Gastrocnemius medialis (tissue), 4 donors: Measurements from ENCODE around the gene PFKFB3. TPM values are rescaled to one million over a fixed set of nuclear protein-coding genes. Genes with fewer than 3 reads are reported as not detected.

Experiments used
- ATAC-seq, 2 donors: fragments of 150-250 bp; one replicate each; pipeline ENCODE4 v1.9.1; 2016
- DNase-seq, 2 donors: peaks; one replicate each; pipeline ENCODE4 v3.0.0-alpha.2; 2019
- H3K27ac ChIP-seq, 4 donors: fragments of 200-600 bp; sonication (generic); 1 replicate in 1 of 4; 2 replicates in 3 of 4; pipeline ENCODE4 v1.5.1; 2016 to 2018; ENCODE audit warnings: mild to moderate bottlenecking in 2 of 4, moderate library complexity in 1 of 4
- H3K27me3 ChIP-seq, 3 donors: fragments of 200-600 bp; sonication (generic) in 2 of 3; 1 replicate in 1 of 3; 2 replicates in 2 of 3; pipeline versions ENCODE4 v1.5.1 to v1.6.0; 2016 to 2019; ENCODE audit warnings: mild to moderate bottlenecking in 1 of 3, moderate library complexity in 1 of 3
- H3K36me3 ChIP-seq, 2 donors: fragments of 200-600 bp; sonication (generic) in 1 of 2; one replicate each; pipeline ENCODE4 v1.5.1; 2017 to 2018
- H3K4me1 ChIP-seq, 2 donors: fragments of 200-600 bp; sonication (generic) in 1 of 2; one replicate each; pipeline ENCODE4 v1.5.1; 2016 to 2017; ENCODE audit warnings: mild to moderate bottlenecking in 2 of 2
- H3K4me3 ChIP-seq, 4 donors: fragments of 200-600 bp; sonication (generic) in 3 of 4; 1 replicate in 1 of 4; 2 replicates in 3 of 4; pipeline ENCODE4 v1.5.1; 2016 to 2019; ENCODE audit warnings: mild to moderate bottlenecking in 2 of 4
- H3K9me3 ChIP-seq, 3 donors: fragments of 200-600 bp; sonication (generic) in 2 of 3; 1 replicate in 1 of 3; 2 replicates in 2 of 3; pipeline ENCODE4 v1.5.1; 2016 to 2019
- POLR2A ChIP-seq, 2 donors: fragments of 450-650 bp; IDR thresholded peaks; one replicate each; pipeline ENCODE4 v1.6.1; 2017; ENCODE audit warnings: antibody characterized with exemption in 2 of 2, mild to moderate bottlenecking in 2 of 2, moderate library complexity in 2 of 2
- in situ Hi-C, 4 donors: fragments of 200-750 bp; cut with MboI; loops; one replicate each; pipeline versions ENCODE4 v1.15.0 to v1.8.0; 2017; ENCODE audit warnings: low sequenced_read_pairs in 4 of 4
- intact Hi-C: fragments of 100-400 bp; cut with DNase I; formaldehyde crosslinking; loops from one replicate; pipeline ENCODE4 v1.15.1; 2023; ENCODE audit warnings: low total_unique reads
- total RNA-seq, 4 donors: library from RNA; depleted of rRNA; stranded (reverse); fragments of >200 nt; gene quantifications; one replicate each; pipeline versions ENCODE4 v1.1.0 to v1.2.3, GENCODE V29; 2016
- TF ChIP-seq, protein P1 (sequence below), 5 experiments: fragments of 450-650 bp in 3 of 5; fragments of 200-600 bp in 2 of 5; sonication (generic) in 2 of 5; IDR thresholded peaks in 4 of 5; conservative IDR thresholded peaks in 1 of 5; 1 replicate in 4 of 5; 2 replicates in 1 of 5; pipeline ENCODE4 v1.5.1; 2016 to 2019; ENCODE audit warnings: antibody characterized with exemption in 5 of 5, mild to moderate bottlenecking in 3 of 5, moderate library complexity in 3 of 5

The PFKFB3 gene
- total RNA-seq, 4 donors from 2014 or later, result 218 to 1,159 (median 337) TPM

GRCh38 chr10:6161921-6162320 is 40.8 kb upstream of the PFKFB3 start:
- no peak for TF ChIP-seq POLR2A (IDR thresholded peaks at IDR 0.05)
- TF ChIP-seq, protein P1, sequence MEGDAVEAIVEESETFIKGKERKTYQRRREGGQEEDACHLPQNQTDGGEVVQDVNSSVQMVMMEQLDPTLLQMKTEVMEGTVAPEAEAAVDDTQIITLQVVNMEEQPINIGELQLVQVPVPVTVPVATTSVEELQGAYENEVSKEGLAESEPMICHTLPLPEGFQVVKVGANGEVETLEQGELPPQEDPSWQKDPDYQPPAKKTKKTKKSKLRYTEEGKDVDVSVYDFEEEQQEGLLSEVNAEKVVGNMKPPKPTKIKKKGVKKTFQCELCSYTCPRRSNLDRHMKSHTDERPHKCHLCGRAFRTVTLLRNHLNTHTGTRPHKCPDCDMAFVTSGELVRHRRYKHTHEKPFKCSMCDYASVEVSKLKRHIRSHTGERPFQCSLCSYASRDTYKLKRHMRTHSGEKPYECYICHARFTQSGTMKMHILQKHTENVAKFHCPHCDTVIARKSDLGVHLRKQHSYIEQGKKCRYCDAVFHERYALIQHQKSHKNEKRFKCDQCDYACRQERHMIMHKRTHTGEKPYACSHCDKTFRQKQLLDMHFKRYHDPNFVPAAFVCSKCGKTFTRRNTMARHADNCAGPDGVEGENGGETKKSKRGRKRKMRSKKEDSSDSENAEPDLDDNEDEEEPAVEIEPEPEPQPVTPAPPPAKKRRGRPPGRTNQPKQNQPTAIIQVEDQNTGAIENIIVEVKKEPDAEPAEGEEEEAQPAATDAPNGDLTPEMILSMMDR (IDR thresholded peaks at IDR 0.05 in 4 of 5, conservative IDR thresholded peaks at IDR 0.05 in 1 of 5), result no peak
- intact Hi-C loops, result loop anchor here (2.0 kb wide), 1 partner anchor 31 kb away; no protein-coding TSS in a partner anchor
- H3K27ac ChIP-seq, result peak overlapping the region; percentile 96 to 99 (median 99)

GRCh38 chr10:6162589-6163356 is 40.0 kb upstream of the PFKFB3 start:
- TF ChIP-seq POLR2A (IDR thresholded peaks at IDR 0.05), result no peak
- TF ChIP-seq, protein P1 (IDR thresholded peaks at IDR 0.05 in 4 of 5, conservative IDR thresholded peaks at IDR 0.05 in 1 of 5), result no peak
- no peaks in the 10 kb centered on the region for H3K36me3 ChIP-seq
- H3K9me3 ChIP-seq, result no peaks in the 10 kb centered on the region
- DNase-seq, result no peak
- peak overlapping the region; percentile 46 to 68 (median 57) for H3K4me3 ChIP-seq
- H3K27ac ChIP-seq, result peak overlapping the region; percentile 96 to 99 (median 99)
- no peaks in the 10 kb centered on the region for H3K27me3 ChIP-seq
- intact Hi-C loops, result loop anchor here (1.0 to 2.0 kb wide), 3 partner anchors 18 to 38 kb away; no protein-coding TSS in a partner anchor
- ATAC-seq, result peak; percentile 1
- in situ Hi-C loops, result loop anchor here in 1 of 4 donors (5.0 kb wide), 1 partner anchor 35 kb away; no protein-coding TSS in a partner anchor
- H3K4me1 ChIP-seq, result peaks cover 29 to 54% of the 10 kb centered on the region in 2 donors

More at GRCh38 chr10:6161921-6162320, 40.8 kb upstream of the PFKFB3 start:
- no peaks in the 10 kb centered on the region for H3K9me3 ChIP-seq
- DNase-seq (no peak), ATAC-seq (no peak)
- H3K27me3 ChIP-seq, result no peaks in the 10 kb centered on the region
- no peaks in the 10 kb centered on the region for H3K36me3 ChIP-seq
- in situ Hi-C loops, result loop anchor here in 1 of 4 donors (5.0 kb wide), 1 partner anchor 35 kb away; no protein-coding TSS in a partner anchor
- peaks cover 27 to 45% of the 10 kb centered on the region in 2 donors for H3K4me1 ChIP-seq
- no peak overlapping the region for H3K4me3 ChIP-seq

DNA sequence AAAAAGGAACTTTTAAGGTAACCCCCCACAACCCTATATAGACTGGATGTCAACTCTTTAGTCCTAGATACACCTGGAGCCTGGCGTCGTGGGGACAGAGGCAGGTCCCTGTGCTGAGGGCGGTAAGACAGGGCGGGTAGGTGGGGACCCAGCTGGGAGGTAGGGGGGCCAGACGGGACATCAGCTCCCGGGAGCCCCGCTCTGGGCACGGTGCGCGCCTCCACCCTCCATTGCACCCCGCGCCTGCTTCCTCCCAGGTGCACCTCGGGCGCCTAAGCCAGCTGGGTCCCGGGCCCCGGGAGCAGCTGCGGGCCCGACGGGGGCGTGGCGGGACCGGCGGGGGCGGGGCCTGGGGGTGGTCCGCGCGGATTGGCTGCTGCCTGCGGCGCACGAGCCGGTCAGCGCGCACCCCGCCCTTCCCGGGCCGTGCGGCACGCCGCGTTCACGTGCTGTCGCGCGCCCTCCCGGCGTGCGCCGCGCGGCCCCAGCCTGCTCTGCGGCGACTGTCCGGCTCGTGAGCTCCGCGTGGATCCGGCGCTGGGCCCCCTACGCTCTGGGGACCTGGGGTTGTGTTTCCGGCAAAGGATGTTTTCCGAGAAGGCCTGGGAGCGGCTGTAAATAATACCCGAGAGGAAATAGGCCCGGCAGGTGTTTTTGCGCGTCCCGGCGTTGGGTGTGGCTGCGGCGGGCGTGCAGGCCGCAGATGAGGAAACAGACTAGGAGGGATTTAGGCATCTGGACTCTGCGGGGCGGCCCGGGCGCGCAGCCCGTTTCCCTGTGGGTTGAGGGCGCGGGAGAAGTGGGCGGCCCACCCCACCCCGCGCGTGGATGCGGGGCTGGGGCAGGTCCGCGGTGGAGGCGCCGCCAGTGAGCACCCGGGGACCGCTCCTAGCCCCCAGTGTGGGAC is 39.1 kb upstream of the PFKFB3 start:
- peaks cover 38 to 62% of the 10 kb centered on the region in 2 donors for H3K4me1 ChIP-seq
- peak overlapping the region; percentile 67 to 79 (median 76) for H3K4me3 ChIP-seq
- DNase-seq (peak; percentile 91 to 96), ATAC-seq (peak; percentile 80 to 86)
- intact Hi-C loops, result loop anchor here (1.0 to 2.0 kb wide), 3 partner anchors 19 to 37 kb away; no protein-coding TSS in a partner anchor
- TF ChIP-seq, protein P1 (IDR thresholded peaks at IDR 0.05 in 4 of 5, conservative IDR thresholded peaks at IDR 0.05 in 1 of 5), result peak in 2 of 5 experiments; percentile 30 to 31
- peak; percentile 83 to 90 for TF ChIP-seq POLR2A (IDR thresholded peaks at IDR 0.05)
- in situ Hi-C loops, result loop anchor here in 1 of 4 donors (5.0 kb wide), 1 partner anchor 34 kb away; no protein-coding TSS in a partner anchor
- no peaks in the 10 kb centered on the region for H3K27me3 ChIP-seq
- H3K9me3 ChIP-seq, result no peaks in the 10 kb centered on the region
- no peaks in the 10 kb centered on the region for H3K36me3 ChIP-seq
- peak overlapping the region; percentile 96 to 99 (median 99) for H3K27ac ChIP-seq

DNA sequence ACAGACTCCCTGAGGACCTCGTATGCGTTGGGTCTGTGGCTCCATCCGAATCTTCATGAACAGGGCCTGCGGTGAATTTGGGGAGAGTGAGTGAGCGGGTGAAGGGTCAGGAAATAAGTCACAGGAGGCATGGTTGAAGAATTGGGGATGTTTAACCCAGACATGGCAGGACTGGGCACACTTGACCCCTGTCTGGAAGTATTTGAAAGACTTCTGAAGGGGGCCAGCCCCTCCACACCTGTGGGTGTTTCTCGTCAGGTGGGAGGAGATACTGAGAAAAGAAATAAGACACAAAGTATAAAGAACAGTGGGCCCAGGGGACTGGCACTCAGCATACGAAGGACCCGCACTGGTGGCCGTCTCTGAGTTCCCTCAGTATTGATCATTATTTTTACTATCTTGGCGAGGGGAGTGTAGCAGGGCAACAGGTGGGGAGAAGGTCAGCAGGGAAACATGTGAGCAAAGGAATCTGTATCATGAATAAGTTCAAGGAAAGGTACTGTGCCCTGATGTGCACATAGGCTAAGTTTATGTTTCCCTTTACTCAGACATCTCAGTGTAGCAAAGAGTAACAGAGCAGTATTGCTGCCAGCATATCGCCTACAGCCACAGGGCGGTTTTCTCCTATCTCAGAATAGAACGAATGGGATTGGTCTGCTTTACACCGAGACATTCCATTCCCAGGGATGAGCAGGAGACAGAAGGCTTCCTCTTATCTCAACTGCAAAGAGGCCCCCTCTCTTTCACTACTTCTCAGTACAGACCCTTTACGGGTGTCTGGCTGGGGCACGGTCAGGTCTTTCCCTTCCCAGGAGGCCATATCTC is 38.2 kb upstream of the PFKFB3 start:
- in situ Hi-C loops (loop anchor here in 1 of 4 donors (5.0 kb wide), 1 partner anchor 33 kb away; no protein-coding TSS in a partner anchor), intact Hi-C loops (no loop called here)
- no peak for DNase-seq
- Histone ChIP-seq H3K27me3 (no peaks in the 10 kb centered on the region), H3K4me3 (peak overlapping the region; percentile 67 to 79 (median 76)), H3K4me1 (peaks cover 42 to 69% of the 10 kb centered on the region in 2 donors), H3K27ac (peak overlapping the region; percentile 96 to 99 (median 99)), H3K36me3 (no peaks in the 10 kb centered on the region), H3K9me3 (no peaks in the 10 kb centered on the region)
- ATAC-seq, result peak; percentile 24 to 40
- TF ChIP-seq, protein P1 (IDR thresholded peaks at IDR 0.05 in 4 of 5, conservative IDR thresholded peaks at IDR 0.05 in 1 of 5), result peak in 1 of 5 experiments; percentile 13
- peak; percentile 44 to 74 for TF ChIP-seq POLR2A (IDR thresholded peaks at IDR 0.05)
